Tibial artery (tissue), 4 donors: Measurements from ENCODE around the gene ZNF451.

Experiments used
- DNase-seq, 2 donors: peaks; one replicate each; pipeline ENCODE4 v3.0.0-alpha.2; 2019
- H3K27ac ChIP-seq, 2 donors: fragments of 200-600 bp; sonication (generic) in 1 of 2; 1 replicate in 1 of 2; 2 replicates in 1 of 2; pipeline ENCODE4 v1.5.1; 2018 to 2019; ENCODE audit warnings: mild to moderate bottlenecking in 1 of 2
- H3K27me3 ChIP-seq, 2 donors: fragments of 200-600 bp; sonication (generic) in 1 of 2; one replicate each; pipeline versions ENCODE4 v1.5.1 to v1.6.0; 2016 to 2019
- H3K36me3 ChIP-seq, 3 donors: fragments of 200-600 bp; sonication (generic) in 2 of 3; one replicate each; pipeline ENCODE4 v1.5.1; 2016 to 2019; ENCODE audit warnings: mild to moderate bottlenecking in 2 of 3
- H3K4me1 ChIP-seq, 4 donors: fragments of 200-600 bp; sonication (generic) in 2 of 4; 1 replicate in 3 of 4; 2 replicates in 1 of 4; pipeline ENCODE4 v1.5.1; 2016 to 2019
- H3K4me3 ChIP-seq, 2 donors: fragments of 200-600 bp; sonication (generic) in 1 of 2; 1 replicate in 1 of 2; 2 replicates in 1 of 2; pipeline ENCODE4 v1.5.1; 2018 to 2019; ENCODE audit warnings: mild to moderate bottlenecking in 2 of 2
- H3K9me3 ChIP-seq, 3 donors: fragments of 200-600 bp; sonication (generic) in 1 of 3; one replicate each; pipeline ENCODE4 v1.5.1; 2016 to 2019
- intact Hi-C: fragments of 100-400 bp; cut with DNase I; formaldehyde crosslinking; loops from one replicate; pipeline ENCODE4 v1.15.0; 2023; ENCODE audit warnings: low total_unique reads
- TF ChIP-seq, protein P1 (sequence below), 2 experiments: fragments of 200-600 bp in 1 of 2; fragments of 450-650 bp in 1 of 2; IDR thresholded peaks; one replicate each; pipeline ENCODE4 v1.5.1; 2017 to 2019; ENCODE audit warnings: antibody characterized with exemption in 2 of 2, mild to moderate bottlenecking in 1 of 2, moderate library complexity in 1 of 2

The ZNF451 gene

DNA sequence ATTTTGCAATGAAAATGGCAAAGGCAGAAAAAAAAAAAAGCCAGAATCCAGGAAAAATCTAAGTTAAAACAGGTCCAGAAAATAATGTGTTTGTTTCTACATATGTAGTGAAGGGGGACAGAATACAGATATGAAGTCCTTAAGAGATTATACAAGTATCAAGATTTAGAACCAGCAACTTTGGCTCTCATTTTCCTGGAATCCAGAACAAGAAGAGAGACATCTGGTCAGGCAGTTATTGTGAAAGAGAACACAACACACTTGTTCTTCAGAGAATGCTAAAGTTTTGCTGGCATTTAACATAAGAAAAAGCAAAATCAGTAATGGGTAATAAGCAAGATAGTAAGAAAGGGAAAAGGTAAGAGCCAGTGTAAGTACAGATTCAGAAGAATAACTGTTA lies 103.2 kb downstream of the ZNF451 start:
- no peak for DNase-seq
- intact Hi-C loops = no loop called here
- Histone ChIP-seq H3K27me3 (no peaks in the 10 kb centered on the region), H3K9me3 (no peaks in the 10 kb centered on the region), H3K36me3 (peaks cover 0 to 26% (median 19%) of the 10 kb centered on the region in 3 donors), H3K4me1 (peaks cover 0 to 8% (median 0%) of the 10 kb centered on the region in 4 donors), H3K4me3 (no peak overlapping the region), H3K27ac (peak overlapping the region in 1 of 2 donors; percentile 26)
- TF ChIP-seq, protein P1, sequence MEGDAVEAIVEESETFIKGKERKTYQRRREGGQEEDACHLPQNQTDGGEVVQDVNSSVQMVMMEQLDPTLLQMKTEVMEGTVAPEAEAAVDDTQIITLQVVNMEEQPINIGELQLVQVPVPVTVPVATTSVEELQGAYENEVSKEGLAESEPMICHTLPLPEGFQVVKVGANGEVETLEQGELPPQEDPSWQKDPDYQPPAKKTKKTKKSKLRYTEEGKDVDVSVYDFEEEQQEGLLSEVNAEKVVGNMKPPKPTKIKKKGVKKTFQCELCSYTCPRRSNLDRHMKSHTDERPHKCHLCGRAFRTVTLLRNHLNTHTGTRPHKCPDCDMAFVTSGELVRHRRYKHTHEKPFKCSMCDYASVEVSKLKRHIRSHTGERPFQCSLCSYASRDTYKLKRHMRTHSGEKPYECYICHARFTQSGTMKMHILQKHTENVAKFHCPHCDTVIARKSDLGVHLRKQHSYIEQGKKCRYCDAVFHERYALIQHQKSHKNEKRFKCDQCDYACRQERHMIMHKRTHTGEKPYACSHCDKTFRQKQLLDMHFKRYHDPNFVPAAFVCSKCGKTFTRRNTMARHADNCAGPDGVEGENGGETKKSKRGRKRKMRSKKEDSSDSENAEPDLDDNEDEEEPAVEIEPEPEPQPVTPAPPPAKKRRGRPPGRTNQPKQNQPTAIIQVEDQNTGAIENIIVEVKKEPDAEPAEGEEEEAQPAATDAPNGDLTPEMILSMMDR (IDR thresholded peaks at IDR 0.05) = no peak

DNA sequence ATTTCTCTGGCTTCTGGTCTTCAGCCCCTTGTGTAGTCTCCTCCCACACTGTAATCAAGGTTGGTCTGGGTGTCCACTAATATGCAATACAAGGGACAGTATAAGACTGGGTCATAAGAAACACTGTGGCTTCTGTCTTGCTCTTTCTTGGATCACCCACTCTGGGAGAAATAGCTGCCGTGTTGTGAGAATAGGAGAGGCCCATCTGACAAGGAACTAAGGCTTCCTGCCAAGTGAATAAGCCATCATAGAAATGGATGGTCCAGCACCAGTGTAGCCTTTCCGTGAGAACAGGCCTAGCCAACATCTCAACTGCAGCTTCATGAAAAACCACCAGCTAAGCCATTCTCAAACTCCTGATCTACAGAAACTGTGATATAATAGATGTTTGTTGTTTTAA lies 105.5 kb downstream of the ZNF451 start:
- no peak for DNase-seq
- H3K27ac ChIP-seq = peak overlapping the region; percentile 13 to 39
- no peaks in the 10 kb centered on the region for H3K27me3 ChIP-seq
- TF ChIP-seq, protein P1 (IDR thresholded peaks at IDR 0.05) = no peak
- H3K9me3 ChIP-seq = no peaks in the 10 kb centered on the region
- H3K4me3 ChIP-seq = no peak overlapping the region
- peaks cover 0 to 23% (median 19%) of the 10 kb centered on the region in 3 donors for H3K36me3 ChIP-seq
- peaks cover 0 to 28% (median 8%) of the 10 kb centered on the region in 4 donors for H3K4me1 ChIP-seq
- intact Hi-C loops = no loop called here

DNA sequence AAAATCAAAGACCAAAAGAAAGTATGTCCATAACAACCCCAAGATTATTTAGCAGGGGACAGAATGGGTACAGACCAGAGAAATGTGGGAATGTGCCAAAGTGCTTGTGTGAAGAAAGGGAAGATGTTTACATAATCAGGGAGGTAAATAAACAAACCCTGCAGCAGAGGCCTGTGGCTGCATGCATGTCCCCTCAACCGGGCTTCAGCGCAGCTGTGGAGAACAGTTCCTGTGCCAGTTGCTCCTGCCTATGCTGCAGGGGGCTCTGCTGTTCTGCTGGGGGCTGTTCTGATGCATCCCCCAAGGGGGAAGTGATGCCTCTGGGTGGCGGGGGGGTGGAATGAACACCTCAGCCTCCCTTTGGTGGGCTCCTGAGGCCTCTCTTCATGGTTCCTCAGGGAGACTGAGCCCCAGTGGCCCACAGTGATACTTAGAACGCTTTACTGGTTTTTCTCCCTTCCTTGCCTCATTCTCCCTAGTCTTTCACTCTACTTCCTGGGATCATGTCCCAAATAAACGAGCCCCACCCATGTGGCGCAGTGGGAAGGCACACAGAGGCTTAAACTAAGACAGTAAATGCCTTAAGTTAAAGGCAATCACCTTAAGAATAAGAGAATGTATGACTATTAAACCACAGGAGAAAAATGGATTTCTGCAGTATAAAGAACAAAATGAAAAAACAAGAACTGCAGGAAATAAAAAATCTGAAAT lies 109.1 kb downstream of the ZNF451 start:
- Histone ChIP-seq H3K27ac (peak overlapping the region; percentile 57 to 59), H3K9me3 (no peaks in the 10 kb centered on the region), H3K36me3 (no peaks in the 10 kb centered on the region), H3K4me1 (peaks cover 0 to 34% (median 8%) of the 10 kb centered on the region in 4 donors), H3K4me3 (no peak overlapping the region), H3K27me3 (no peaks in the 10 kb centered on the region)
- intact Hi-C loops = no loop called here
- DNase-seq = no peak
- TF ChIP-seq, protein P1 (IDR thresholded peaks at IDR 0.05) = no peak

DNA sequence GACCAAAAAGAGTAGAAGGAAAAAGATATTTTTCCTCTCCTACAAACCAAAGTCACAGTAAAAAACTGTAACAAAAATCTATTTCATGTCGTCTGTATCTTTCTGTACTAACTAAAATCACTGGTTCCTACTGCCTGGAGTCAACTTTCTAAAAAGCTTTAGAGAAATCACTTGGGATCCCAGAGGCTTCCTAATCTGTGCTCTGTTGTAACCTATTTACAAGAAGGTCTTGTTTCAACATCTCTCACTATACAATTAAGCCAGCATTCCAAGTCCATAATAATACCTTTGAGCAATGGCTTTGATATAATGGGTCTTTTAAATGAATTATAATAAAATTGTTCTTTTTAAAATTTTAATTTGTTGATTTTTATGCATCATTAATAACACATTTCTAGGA lies 111.7 kb downstream of the ZNF451 start:
- no peaks in the 10 kb centered on the region for H3K36me3 ChIP-seq
- H3K4me1 ChIP-seq = peaks cover 0 to 40% (median 8%) of the 10 kb centered on the region in 4 donors
- no peaks in the 10 kb centered on the region for H3K27me3 ChIP-seq
- intact Hi-C loops = no loop called here
- H3K27ac ChIP-seq = peak overlapping the region in 1 of 2 donors; percentile 3
- no peak overlapping the region for H3K4me3 ChIP-seq
- H3K9me3 ChIP-seq = no peaks in the 10 kb centered on the region
- no peak for DNase-seq
- TF ChIP-seq, protein P1 (IDR thresholded peaks at IDR 0.05) = no peak

DNA sequence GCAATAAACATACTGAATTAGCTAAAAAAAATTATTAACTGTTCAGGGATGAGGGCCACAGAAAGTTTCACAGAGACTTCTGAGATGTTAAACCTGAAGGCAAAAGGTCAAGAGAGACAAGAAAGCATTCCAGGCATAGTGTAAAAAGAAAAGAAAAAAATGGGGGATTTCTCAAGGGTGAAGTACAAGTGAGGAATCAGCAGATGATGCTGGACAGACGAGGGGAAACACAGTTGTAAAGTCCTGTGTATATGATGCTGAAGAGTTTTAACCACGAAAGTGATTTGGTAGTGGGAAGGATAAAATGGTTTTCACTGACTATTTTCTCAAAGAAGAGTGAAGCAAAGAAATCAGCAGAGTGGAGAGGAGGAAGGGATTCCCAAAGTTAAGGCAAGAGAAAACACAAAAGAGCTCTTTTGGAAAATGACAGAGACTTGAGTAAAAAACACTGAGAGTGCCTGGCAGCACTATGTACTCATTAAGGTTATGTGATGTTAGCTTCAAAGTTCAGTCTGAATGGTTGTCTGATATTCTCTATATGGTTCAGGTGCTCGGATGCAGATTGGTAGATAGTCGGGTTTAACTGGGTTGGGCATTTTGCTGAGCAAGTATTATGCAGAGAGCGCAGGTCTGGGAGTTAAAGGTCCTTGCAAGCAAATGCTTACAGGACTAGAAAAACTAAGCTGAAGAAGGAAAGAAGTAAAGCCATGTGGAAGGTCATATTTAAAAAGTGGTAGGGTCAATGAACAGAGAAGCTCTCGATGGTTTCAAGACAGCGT lies 115.8 kb downstream of the ZNF451 start:
- TF ChIP-seq, protein P1 (IDR thresholded peaks at IDR 0.05) = no peak
- Histone ChIP-seq H3K36me3 (no peaks in the 10 kb centered on the region), H3K4me3 (no peak overlapping the region), H3K27me3 (no peaks in the 10 kb centered on the region), H3K9me3 (no peaks in the 10 kb centered on the region), H3K4me1 (peaks cover 0 to 33% (median 0%) of the 10 kb centered on the region in 4 donors), H3K27ac (peak overlapping the region in 1 of 2 donors; percentile 23)
- intact Hi-C loops = no loop called here
- no peak for DNase-seq
